PC-3 (cell line): ENCODE measurements around the gene TSEN54. TPM values are rescaled to one million over a fixed set of nuclear protein-coding genes. Genes with fewer than 3 reads are reported as not detected.
A peak's percentile ranks its signal among the peaks of the same experiment; 100 is the strongest.

Experiments used
- ATAC-seq: fragments of 200-7000 bp; cut with Tn5 transposase; 2 replicates; pipeline ENCODE4 v1.9.1; 2020; ENCODE audit warnings: mild to moderate bottlenecking, moderate library complexity
- BruUV-seq: library from RNA; stranded (reverse); fragments of 400-500 nt; replicated peaks from 2 replicates; lab custom pipeline; 2021; lab: Mats Ljungman, UMichigan
- CTCF ChIA-PET: fragments of 300-600 bp; sonication (Branson Sonifier 250); formaldehyde crosslinking; loops from one replicate; lab custom pipeline; 2022; ENCODE audit warnings: antibody characterized with exemption; lab: Charles Lee
- POLR2A ChIA-PET: fragments of 300-600 bp; sonication (Branson Sonifier 250); formaldehyde crosslinking; loops from one replicate; lab custom pipeline; 2022; ENCODE audit warnings: antibody characterized with exemption; ENCODE audit not compliant: unreplicated experiment; lab: Charles Lee
- DNase-seq: peaks from one replicate; pipeline ENCODE4 v3.0.0-alpha.2; 2015
- H2AFZ ChIP-seq: fragments of 300-600 bp; sonication (generic); 2 replicates; pipeline ENCODE4 v1.6.0; 2016; ENCODE audit warnings: antibody characterized with exemption, low read length
- H3F3A ChIP-seq: fragments of 300-600 bp; sonication (generic); one replicate; pipeline ENCODE4 v1.6.0; 2017; ENCODE audit warnings: antibody characterized with exemption, low read length, control low read depth, mild to moderate bottlenecking; ENCODE audit not compliant: unreplicated experiment
- H3K27ac ChIP-seq: fragments of 300-600 bp; sonication (generic); 2 replicates; pipeline ENCODE4 v1.5.1; 2016; ENCODE audit warnings: mild to moderate bottlenecking, low read length
- H3K27me3 ChIP-seq: fragments of 300-600 bp; sonication (generic); 2 replicates; pipeline ENCODE4 v1.6.1; 2016; ENCODE audit warnings: low read length, mixed read lengths
- H3K36me3 ChIP-seq: fragments of 300-600 bp; sonication (generic); 2 replicates; pipeline ENCODE4 v1.6.1; 2016; ENCODE audit warnings: low read depth, mixed run types, low read length, mixed read lengths
- H3K4me1 ChIP-seq: fragments of 300-600 bp; sonication (generic); 2 replicates; pipeline ENCODE4 v1.5.1; 2016; ENCODE audit warnings: low read length; ENCODE audit not compliant: insufficient read depth
- H3K4me2 ChIP-seq: fragments of 300-600 bp; sonication (generic); 2 replicates; pipeline ENCODE4 v1.6.0; 2016; ENCODE audit warnings: low read length
- H3K4me3 ChIP-seq: fragments of 300-600 bp; sonication (generic); 2 replicates; pipeline ENCODE4 v1.5.1; 2016; ENCODE audit warnings: mild to moderate bottlenecking, low read length, mixed read lengths
- H3K79me2 ChIP-seq: fragments of 300-600 bp; sonication (generic); 2 replicates; pipeline ENCODE4 v1.6.1; 2017; ENCODE audit warnings: low read length, mixed read lengths
- H3K9ac ChIP-seq: fragments of 300-600 bp; sonication (generic); 2 replicates; pipeline ENCODE4 v1.6.0; 2016; ENCODE audit warnings: mild to moderate bottlenecking, low read length
- H3K9me2 ChIP-seq: fragments of 300-600 bp; sonication (generic); replicated peaks from 2 replicates; pipeline ENCODE4 v1.6.1; 2016; ENCODE audit warnings: mixed run types, low read length, mixed read lengths
- H3K9me3 ChIP-seq: fragments of 300-600 bp; sonication (generic); 2 replicates; pipeline ENCODE4 v1.6.1; 2016; ENCODE audit warnings: low read length, mixed read lengths
- H4K20me1 ChIP-seq: fragments of 300-600 bp; sonication (generic); 2 replicates; pipeline ENCODE4 v1.6.1; 2016; ENCODE audit warnings: low read length, mixed read lengths
- CTCF ChIP-seq: fragments of 300-600 bp; sonication (generic); conservative IDR thresholded peaks from 2 replicates; pipeline ENCODE4 v1.5.1; 2017; ENCODE audit warnings: antibody characterized with exemption, low read depth, mild to moderate bottlenecking, low read length
- EZH2 ChIP-seq: fragments of 300-600 bp; sonication (generic); IDR thresholded peaks from one replicate; pipeline ENCODE4 v1.6.1; 2017; ENCODE audit warnings: antibody characterized with exemption, mild to moderate bottlenecking, low read length; ENCODE audit not compliant: unreplicated experiment
- EZH2phosphoT487 ChIP-seq: fragments of 300-600 bp; sonication (generic); IDR thresholded peaks from 2 replicates; pipeline ENCODE4 v1.6.1; 2018; ENCODE audit warnings: mild to moderate bottlenecking, antibody characterized with exemption, low read length, borderline replicate concordance
- intact Hi-C: fragments of 100-400 bp; cut with micrococcal nuclease; formaldehyde crosslinking; loops from 2 replicates; pipeline ENCODE4 v1.9.0; 2023
- total RNA-seq: library from RNA; depleted of rRNA; stranded (reverse); fragments of >200 nt; gene quantifications from 2 replicates; pipeline ENCODE4 v1.2.3, GENCODE V29; 2014

TSEN54 gene
- total RNA-seq, 1 experiment from 2014 or later: 61.6 TPM

- POLR2A ChIA-PET: interaction anchor here (0.6 kb wide), 2 partner anchors 49 to 89 kb away, joined by 3 to 4 read pairs; partner anchors contain the start of gene TSEN54
- no peaks in the 10 kb centered on the region for H3K27me3 ChIP-seq
- intact Hi-C loops: no loop called here
- H3K27ac ChIP-seq: no peak overlapping the region
- ATAC-seq (peak; percentile 96), DNase-seq (peak; percentile 96)
- no peaks in the 10 kb centered on the region for H3K9me2 ChIP-seq
- H4K20me1 ChIP-seq: 0 out of 2 replicates have a peak, but pooled peaks cover 4% of the 10 kb centered on the region
- peak overlapping the region; percentile 46; the same call in 1 of the 2 replicates for H3K4me2 ChIP-seq
- H3K4me1 ChIP-seq: peaks cover 31% of the 10 kb centered on the region
- no TSS peak for BruUV-seq
- H3K9ac ChIP-seq: no peak overlapping the region
- TF ChIP-seq CTCF (no peak), EZH2phosphoT487 (no peak), EZH2 (no peak)
- H3F3A ChIP-seq: no peaks in the 10 kb centered on the region
- H3K79me2 ChIP-seq: no peaks in the 10 kb centered on the region
- no peak overlapping the region for H2AFZ ChIP-seq
- H3K36me3 ChIP-seq: peaks cover 19% of the 10 kb centered on the region; the same call in 1 of the 2 replicates
- CTCF ChIA-PET: interaction anchor here (0.9 to 1.2 kb wide), 3 partner anchors 40 to 124 kb away, joined by 3 to 15 read pairs (median 9); partner anchors contain the start of genes LLGL2 and TSEN54
- H3K9me3 ChIP-seq: no peaks in the 10 kb centered on the region
- H3K4me3 ChIP-seq: no peak overlapping the region
Observed at GRCh38 chr17:75565066-75565465, 48.7 kb downstream of the TSEN54 start.

GRCh38 chr17:75565618-75566017 lies 49.3 kb downstream of the TSEN54 start:
- no peaks in the 10 kb centered on the region for H3F3A ChIP-seq
- H3K36me3 ChIP-seq: peaks cover 21% of the 10 kb centered on the region; the same call in 1 of the 2 replicates
- TF ChIP-seq CTCF: no peak
- TF ChIP-seq EZH2phosphoT487: no peak
- no peak for TF ChIP-seq EZH2
- POLR2A ChIA-PET: interaction anchor here (0.6 kb wide), 1 partner anchor 49 kb away, joined by 4 read pairs; the partner anchor contains the start of gene TSEN54
- H3K79me2 ChIP-seq: no peaks in the 10 kb centered on the region
- ATAC-seq (no peak), DNase-seq (no peak)
- H3K4me2 ChIP-seq: peak overlapping the region; percentile 21; the same call in 1 of the 2 replicates
- H2AFZ ChIP-seq: no peak overlapping the region
- H3K9me3 ChIP-seq: no peaks in the 10 kb centered on the region
- 0 out of 2 replicates have a peak, but pooled peaks cover 4% of the 10 kb centered on the region for H4K20me1 ChIP-seq
- no peaks in the 10 kb centered on the region for H3K9me2 ChIP-seq
- no TSS peak for BruUV-seq
- H3K4me3 ChIP-seq: no peak overlapping the region
- H3K9ac ChIP-seq: no peak overlapping the region
- CTCF ChIA-PET: interaction anchor here (0.9 to 1.2 kb wide), 3 partner anchors 40 to 124 kb away, joined by 3 to 15 read pairs (median 9); partner anchors contain the start of genes LLGL2 and TSEN54
- H3K27me3 ChIP-seq: no peaks in the 10 kb centered on the region
- intact Hi-C loops: no loop called here
- peaks cover 31% of the 10 kb centered on the region for H3K4me1 ChIP-seq
- no peak overlapping the region for H3K27ac ChIP-seq

- H3K36me3 ChIP-seq: peaks cover 21% of the 10 kb centered on the region; the same call in 1 of the 2 replicates
- H3K9ac ChIP-seq: no peak overlapping the region
- H3K27me3 ChIP-seq: no peaks in the 10 kb centered on the region
- H3K9me3 ChIP-seq: no peaks in the 10 kb centered on the region
- DNase-seq: no peak
- H4K20me1 ChIP-seq: 0 out of 2 replicates have a peak, but pooled peaks cover 4% of the 10 kb centered on the region
- H3K4me3 ChIP-seq: no peak overlapping the region
- no peaks in the 10 kb centered on the region for H3F3A ChIP-seq
- H2AFZ ChIP-seq: no peak overlapping the region
- H3K79me2 ChIP-seq: no peaks in the 10 kb centered on the region
- CTCF ChIA-PET: no interaction called here
- peaks cover 29% of the 10 kb centered on the region for H3K4me1 ChIP-seq
- no peak overlapping the region for H3K27ac ChIP-seq
- POLR2A ChIA-PET: no interaction called here
- H3K4me2 ChIP-seq: no peak overlapping the region
- no peak for ATAC-seq
- no peaks in the 10 kb centered on the region for H3K9me2 ChIP-seq
- BruUV-seq: no TSS peak
- no peak for TF ChIP-seq EZH2
- TF ChIP-seq EZH2phosphoT487: no peak
- no peak for TF ChIP-seq CTCF
- intact Hi-C loops: no loop called here
Observed at GRCh38 chr17:75566416-75566815, 50.1 kb downstream of the TSEN54 start.
